Suprapubic skin (tissue), 4 donors: ENCODE data around the gene SH3BGRL2. TPM values are rescaled to one million over a fixed set of nuclear protein-coding genes. Genes with fewer than 3 reads are reported as not detected.

Experiments
- DNase-seq, 2 donors: peaks; one replicate each; pipeline ENCODE4 v3.0.0-alpha.2; 2019; ENCODE audit warnings: low spot score in 2 of 2
- H3K27ac ChIP-seq: fragments of 200-600 bp; sonication (generic); one replicate; pipeline ENCODE4 v1.5.1; 2019
- H3K27me3 ChIP-seq: fragments of 200-600 bp; sonication (generic); one replicate; pipeline ENCODE4 v1.5.1; 2019
- H3K36me3 ChIP-seq: fragments of 200-600 bp; sonication (generic); one replicate; pipeline ENCODE4 v1.5.1; 2019
- H3K4me1 ChIP-seq: fragments of 200-600 bp; sonication (generic); one replicate; pipeline ENCODE4 v1.5.1; 2019
- H3K4me3 ChIP-seq: fragments of 200-600 bp; sonication (generic); one replicate; pipeline ENCODE4 v1.5.1; 2019; ENCODE audit warnings: mild to moderate bottlenecking
- H3K9me3 ChIP-seq: fragments of 200-600 bp; sonication (generic); one replicate; pipeline ENCODE4 v1.5.1; 2019
- CTCF ChIP-seq, 2 donors: fragments of 200-600 bp in 1 of 2; fragments of 450-650 bp in 1 of 2; sonication (generic) in 1 of 2; IDR thresholded peaks; one replicate each; pipeline ENCODE4 v1.5.1; 2016 to 2019; ENCODE audit warnings: antibody characterized with exemption in 2 of 2, mild to moderate bottlenecking in 1 of 2, moderate library complexity in 1 of 2
- EP300 ChIP-seq: sonication (generic); formaldehyde crosslinking; IDR thresholded peaks from one replicate; pipeline ENCODE4 v1.6.1; 2017; ENCODE audit warnings: antibody characterized with exemption
- POLR2A ChIP-seq, 2 donors: fragments of 450-650 bp; IDR thresholded peaks; one replicate each; pipeline ENCODE4 v1.6.1; 2017; ENCODE audit warnings: antibody characterized with exemption in 2 of 2, mild to moderate bottlenecking in 2 of 2, moderate library complexity in 2 of 2
- POLR2AphosphoS5 ChIP-seq, 3 donors: sonication (generic); formaldehyde crosslinking; IDR thresholded peaks; one replicate each; pipeline ENCODE4 v1.6.1; 2017; ENCODE audit warnings: antibody characterized with exemption in 3 of 3
- WGBS: methylation state at CpG from one replicate; pipeline ENCODE4 v1.1.5; 2018; 5-methylcytosine and 5-hydroxymethylcytosine counted together
- total RNA-seq, 4 donors: library from RNA; depleted of rRNA; stranded (reverse); fragments of >200 nt; gene quantifications; one replicate each; pipeline ENCODE4 v1.1.0, GENCODE V29; 2016

The SH3BGRL2 gene
- total RNA-seq, 4 donors from 2014 or later, result 30.5 to 67.1 (median 56.7) TPM

GRCh38 chr6:79724816-79725215 lies 93.7 kb downstream of the SH3BGRL2 start:
- H3K9me3 ChIP-seq, result no peaks in the 10 kb centered on the region
- no peak overlapping the region for H3K4me3 ChIP-seq
- no peak for TF ChIP-seq POLR2AphosphoS5 (IDR thresholded peaks at IDR 0.05)
- no peak for TF ChIP-seq EP300
- TF ChIP-seq CTCF (IDR thresholded peaks at IDR 0.05), result no peak
- TF ChIP-seq POLR2A (IDR thresholded peaks at IDR 0.05), result no peak
- no peaks in the 10 kb centered on the region for H3K27me3 ChIP-seq
- no peaks in the 10 kb centered on the region for H3K36me3 ChIP-seq
- no peak overlapping the region for H3K27ac ChIP-seq
- H3K4me1 ChIP-seq, result no peaks in the 10 kb centered on the region
- WGBS, result 91% methylated on average over 2 of the region's 2 CpGs
- no peak for DNase-seq

GRCh38 chr6:79731471-79731870 lies 100.3 kb downstream of the SH3BGRL2 start:
- H3K27me3 ChIP-seq, result no peaks in the 10 kb centered on the region
- 91% methylated on average over 4 of the region's 4 CpGs for WGBS
- no peaks in the 10 kb centered on the region for H3K4me1 ChIP-seq
- no peak overlapping the region for H3K27ac ChIP-seq
- H3K9me3 ChIP-seq, result no peaks in the 10 kb centered on the region
- H3K36me3 ChIP-seq, result no peaks in the 10 kb centered on the region
- no peak overlapping the region for H3K4me3 ChIP-seq
- DNase-seq, result no peak
- TF ChIP-seq POLR2AphosphoS5 (IDR thresholded peaks at IDR 0.05), result no peak
- TF ChIP-seq EP300, result no peak
- TF ChIP-seq POLR2A (IDR thresholded peaks at IDR 0.05), result no peak
- TF ChIP-seq CTCF (IDR thresholded peaks at IDR 0.05), result no peak

GRCh38 chr6:79733388-79733787 lies 102.3 kb downstream of the SH3BGRL2 start:
- TF ChIP-seq POLR2A (IDR thresholded peaks at IDR 0.05), result no peak
- no peak for TF ChIP-seq CTCF (IDR thresholded peaks at IDR 0.05)
- TF ChIP-seq POLR2AphosphoS5 (IDR thresholded peaks at IDR 0.05), result no peak
- TF ChIP-seq EP300, result no peak
- Histone ChIP-seq H3K9me3 (no peaks in the 10 kb centered on the region), H3K4me3 (no peak overlapping the region), H3K27ac (no peak overlapping the region), H3K36me3 (no peaks in the 10 kb centered on the region), H3K27me3 (no peaks in the 10 kb centered on the region), H3K4me1 (no peaks in the 10 kb centered on the region)
- 77% methylated on average over 4 of the region's 4 CpGs for WGBS
- DNase-seq, result no peak

- DNase-seq, result no peak
- H3K36me3 ChIP-seq, result no peaks in the 10 kb centered on the region
- TF ChIP-seq CTCF (IDR thresholded peaks at IDR 0.05) (no peak), EP300 (no peak)
- WGBS, result 99% methylated on average over 8 of the region's 8 CpGs
- no peaks in the 10 kb centered on the region for H3K27me3 ChIP-seq
- H3K9me3 ChIP-seq, result no peaks in the 10 kb centered on the region
- H3K4me3 ChIP-seq, result no peak overlapping the region
- H3K27ac ChIP-seq, result no peak overlapping the region
- H3K4me1 ChIP-seq, result no peaks in the 10 kb centered on the region
Measured at GRCh38 chr6:79734374-79734773, 103.2 kb downstream of the SH3BGRL2 start.

GRCh38 chr6:79735183-79735582 lies 104.1 kb downstream of the SH3BGRL2 start:
- WGBS, result 91% methylated on average over 5 of the region's 5 CpGs

More at GRCh38 chr6:79735183-79735582, 104.1 kb downstream of the SH3BGRL2 start:
- Histone ChIP-seq H3K27ac (no peak overlapping the region), H3K27me3 (no peaks in the 10 kb centered on the region), H3K4me1 (no peaks in the 10 kb centered on the region), H3K9me3 (no peaks in the 10 kb centered on the region), H3K36me3 (no peaks in the 10 kb centered on the region), H3K4me3 (no peak overlapping the region)
- TF ChIP-seq POLR2A (IDR thresholded peaks at IDR 0.05), result no peak
- no peak for TF ChIP-seq CTCF (IDR thresholded peaks at IDR 0.05)
- TF ChIP-seq EP300, result no peak
- no peak for DNase-seq
